DND-41 (cell line): ENCODE measurements around the gene RAB33A.

ENCODE experiments used
- ATAC-seq: fragments of 200-7000 bp; cut with Tn5 transposase; 3 replicates; pipeline ENCODE4 v1.9.1; 2021; ENCODE audit warnings: low read depth; ENCODE audit not compliant: insufficient read depth
- DNase-seq: peaks from one replicate; pipeline ENCODE4 v3.0.0-alpha.2; 2020
- H2AFZ ChIP-seq: 2 replicates; pipeline ENCODE4 v1.6.0; 2012; ENCODE audit warnings: low read depth, low read length
- H3K27ac ChIP-seq: 2 replicates; pipeline ENCODE4 v1.5.1; 2012; ENCODE audit warnings: low read length, inconsistent platforms
- H3K27me3 ChIP-seq: fragments of 200-600 bp; sonication (generic); 2 replicates; pipeline ENCODE4 v1.6.0; 2012; ENCODE audit warnings: low read length, mild to moderate bottlenecking, inconsistent platforms; ENCODE audit not compliant: insufficient read depth, poor library complexity
- H3K36me3 ChIP-seq: 2 replicates; pipeline ENCODE4 v1.5.1; 2012; ENCODE audit warnings: low read length, inconsistent platforms; ENCODE audit not compliant: insufficient read depth
- H3K4me1 ChIP-seq: 2 replicates; pipeline ENCODE4 v1.5.1; 2012; ENCODE audit warnings: mild to moderate bottlenecking, low read length; ENCODE audit not compliant: insufficient read depth
- H3K4me2 ChIP-seq: 2 replicates; pipeline ENCODE4 v1.6.0; 2012; ENCODE audit warnings: mild to moderate bottlenecking, moderate library complexity, low read length, inconsistent platforms; ENCODE audit not compliant: insufficient read depth
- H3K4me3 ChIP-seq, 2 experiments: fragments of 200-600 bp in 1 of 2; shearing (Covaris generic) in 1 of 2; 2 replicates each; pipeline ENCODE4 v1.5.1; 2012 to 2016; ENCODE audit warnings: inconsistent platforms in 2 of 2, low read length in 2 of 2, mild to moderate bottlenecking in 2 of 2, low read depth in 1 of 2, moderate library complexity in 1 of 2
- H3K79me2 ChIP-seq: 2 replicates; pipeline ENCODE4 v1.6.0; 2012; ENCODE audit warnings: low read length, inconsistent platforms; ENCODE audit not compliant: insufficient read depth
- H3K9ac ChIP-seq: 2 replicates; pipeline ENCODE4 v1.6.0; 2012; ENCODE audit warnings: low read depth, mild to moderate bottlenecking, inconsistent platforms, low read length, moderate library complexity
- H3K9me3 ChIP-seq: 2 replicates; pipeline ENCODE4 v1.5.1; 2012; ENCODE audit warnings: low read length, moderate library complexity, mild to moderate bottlenecking, inconsistent platforms; ENCODE audit not compliant: insufficient read depth, severe bottlenecking
- H4K20me1 ChIP-seq: 2 replicates; pipeline ENCODE4 v1.6.0; 2012; ENCODE audit warnings: low read length; ENCODE audit not compliant: insufficient read depth
- EZH2 ChIP-seq: IDR thresholded peaks from 3 replicates; pipeline ENCODE4 v1.6.1; 2012; ENCODE audit warnings: borderline replicate concordance, low read depth, mild to moderate bottlenecking, moderate library complexity, low read length, inconsistent platforms; ENCODE audit not compliant: severe bottlenecking
- TF ChIP-seq, protein P1 (sequence below): IDR thresholded peaks from 2 replicates; pipeline ENCODE4 v1.5.1; 2012; ENCODE audit warnings: borderline replicate concordance, low read length, moderate library complexity, mild to moderate bottlenecking; ENCODE audit not compliant: poor library complexity, severe bottlenecking; ENCODE audit errors: extremely low read depth

The RAB33A gene

DNA sequence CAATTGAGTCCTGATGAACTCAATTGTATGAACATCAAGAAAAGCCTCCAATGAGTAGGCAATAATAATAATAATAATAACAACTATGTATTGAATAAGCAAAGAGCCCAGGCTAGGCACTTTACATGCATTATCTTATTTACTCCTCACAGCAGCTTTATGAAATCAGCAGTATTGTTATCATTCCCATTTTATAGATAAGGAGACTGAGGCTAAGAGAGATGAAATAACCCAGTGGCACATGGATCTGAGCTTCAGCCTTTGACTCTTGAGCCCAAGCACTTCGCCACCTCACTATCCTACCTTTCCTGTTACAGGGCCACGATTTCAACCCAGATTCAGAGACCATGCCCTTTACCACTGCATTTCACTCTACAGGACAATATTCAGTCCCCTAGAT is 3.2 kb downstream of the RAB33A start:
- Histone ChIP-seq H3K79me2 (peaks cover 33% of the 10 kb centered on the region), H3K9me3 (no peaks in the 10 kb centered on the region), H3K4me2 (no peak overlapping the region), H3K4me1 (peaks cover 43% of the 10 kb centered on the region), H4K20me1 (no peaks in the 10 kb centered on the region), H3K27me3 (no peaks in the 10 kb centered on the region), H2AFZ (no peak overlapping the region), H3K9ac (no peak overlapping the region), H3K36me3 (no peaks in the 10 kb centered on the region; the same call in 1 of the 2 replicates), H3K27ac (no peak overlapping the region), H3K4me3 (no peak overlapping the region)
- ATAC-seq: no peak
- TF ChIP-seq, protein P1, sequence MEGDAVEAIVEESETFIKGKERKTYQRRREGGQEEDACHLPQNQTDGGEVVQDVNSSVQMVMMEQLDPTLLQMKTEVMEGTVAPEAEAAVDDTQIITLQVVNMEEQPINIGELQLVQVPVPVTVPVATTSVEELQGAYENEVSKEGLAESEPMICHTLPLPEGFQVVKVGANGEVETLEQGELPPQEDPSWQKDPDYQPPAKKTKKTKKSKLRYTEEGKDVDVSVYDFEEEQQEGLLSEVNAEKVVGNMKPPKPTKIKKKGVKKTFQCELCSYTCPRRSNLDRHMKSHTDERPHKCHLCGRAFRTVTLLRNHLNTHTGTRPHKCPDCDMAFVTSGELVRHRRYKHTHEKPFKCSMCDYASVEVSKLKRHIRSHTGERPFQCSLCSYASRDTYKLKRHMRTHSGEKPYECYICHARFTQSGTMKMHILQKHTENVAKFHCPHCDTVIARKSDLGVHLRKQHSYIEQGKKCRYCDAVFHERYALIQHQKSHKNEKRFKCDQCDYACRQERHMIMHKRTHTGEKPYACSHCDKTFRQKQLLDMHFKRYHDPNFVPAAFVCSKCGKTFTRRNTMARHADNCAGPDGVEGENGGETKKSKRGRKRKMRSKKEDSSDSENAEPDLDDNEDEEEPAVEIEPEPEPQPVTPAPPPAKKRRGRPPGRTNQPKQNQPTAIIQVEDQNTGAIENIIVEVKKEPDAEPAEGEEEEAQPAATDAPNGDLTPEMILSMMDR: no peak
- no peak for TF ChIP-seq EZH2
- DNase-seq: no peak

DNA sequence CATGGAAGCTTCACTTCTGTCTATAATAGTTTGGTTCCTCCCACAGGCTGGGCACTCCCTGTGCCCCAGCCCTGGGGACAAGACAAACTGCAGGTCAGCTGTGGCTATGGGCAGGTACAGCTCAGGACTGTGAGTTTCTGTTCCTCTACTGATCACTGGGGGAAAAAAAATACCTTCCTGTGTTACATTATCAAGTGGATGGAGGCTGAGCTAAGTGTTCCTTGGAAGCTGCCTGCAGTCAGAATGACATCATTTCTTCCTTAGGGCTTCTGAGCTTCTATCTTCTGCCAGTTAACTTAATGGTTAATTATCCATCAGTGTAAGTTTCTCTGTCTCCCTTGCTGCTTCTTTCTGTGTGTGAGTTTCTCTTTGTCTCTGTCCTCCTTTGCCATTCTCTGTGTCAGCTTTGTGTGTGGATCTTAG is 4.6 kb downstream of the RAB33A start:
- Histone ChIP-seq H3K36me3 (no peaks in the 10 kb centered on the region; the same call in 1 of the 2 replicates), H3K4me2 (no peak overlapping the region), H4K20me1 (no peaks in the 10 kb centered on the region), H3K9ac (no peak overlapping the region), H3K4me3 (no peak overlapping the region), H3K27me3 (no peaks in the 10 kb centered on the region), H3K79me2 (peaks cover 31% of the 10 kb centered on the region), H3K9me3 (no peaks in the 10 kb centered on the region), H3K4me1 (peaks cover 33% of the 10 kb centered on the region), H2AFZ (no peak overlapping the region), H3K27ac (no peak overlapping the region)
- ATAC-seq (no peak), DNase-seq (no peak)
- TF ChIP-seq EZH2: no peak
- TF ChIP-seq, protein P1: no peak

DNA sequence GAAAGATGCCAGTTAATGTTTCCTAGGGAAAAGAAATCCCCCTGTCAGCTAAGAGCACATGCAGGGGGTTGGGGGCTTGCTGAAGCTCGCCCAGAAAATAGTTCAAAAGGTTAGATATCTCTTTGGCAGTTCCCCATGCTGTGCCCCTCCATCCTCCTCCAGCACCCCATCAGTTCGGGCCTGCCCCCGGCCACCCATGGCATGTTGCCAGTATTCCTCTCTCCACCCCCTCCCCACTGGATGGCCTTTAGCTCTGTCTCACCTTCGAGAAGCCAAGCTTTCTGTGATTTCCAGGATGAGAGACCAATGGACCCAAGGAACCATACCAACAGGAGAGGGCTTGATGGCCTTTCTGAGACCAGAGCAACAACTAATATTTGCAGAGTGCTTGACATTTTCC is 5.2 kb downstream of the RAB33A start:
- no peak for ATAC-seq
- no peaks in the 10 kb centered on the region for H3K9me3 ChIP-seq
- DNase-seq: no peak
- H3K36me3 ChIP-seq: no peaks in the 10 kb centered on the region; the same call in 1 of the 2 replicates
- H3K4me2 ChIP-seq: no peak overlapping the region
- no peak overlapping the region for H2AFZ ChIP-seq
- no peak overlapping the region for H3K4me3 ChIP-seq
- TF ChIP-seq, protein P1: no peak
- TF ChIP-seq EZH2: no peak
- H3K27ac ChIP-seq: no peak overlapping the region
- H3K9ac ChIP-seq: no peak overlapping the region
- no peaks in the 10 kb centered on the region for H3K27me3 ChIP-seq
- peaks cover 32% of the 10 kb centered on the region for H3K4me1 ChIP-seq
- no peaks in the 10 kb centered on the region for H4K20me1 ChIP-seq
- peaks cover 25% of the 10 kb centered on the region for H3K79me2 ChIP-seq

DNA sequence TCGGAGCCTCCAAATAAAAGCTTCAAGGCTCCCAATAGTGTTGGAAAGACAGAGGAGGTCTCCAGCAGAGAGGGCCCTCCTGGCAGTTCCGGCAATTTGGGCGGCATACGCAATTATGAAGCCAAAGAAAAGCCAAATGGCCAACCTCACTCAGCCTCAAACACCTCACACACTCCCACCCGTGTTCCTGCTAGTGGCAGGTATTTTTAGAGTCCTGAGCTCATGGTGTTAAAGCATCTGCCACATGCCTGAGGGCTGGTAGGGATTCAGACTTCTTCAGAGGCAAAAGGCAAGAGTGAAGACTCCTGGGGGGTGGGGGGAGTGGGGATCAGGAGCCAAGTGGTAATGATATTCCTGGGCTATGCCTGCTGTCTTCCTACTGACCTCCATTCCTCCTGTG is 7.4 kb downstream of the RAB33A start:
- Histone ChIP-seq H3K4me3 (no peak overlapping the region), H3K4me1 (peaks cover 14% of the 10 kb centered on the region), H3K79me2 (peaks cover 7% of the 10 kb centered on the region), H3K9me3 (no peaks in the 10 kb centered on the region), H3K4me2 (no peak overlapping the region), H3K9ac (no peak overlapping the region), H3K36me3 (peaks cover 1% of the 10 kb centered on the region), H3K27ac (no peak overlapping the region), H2AFZ (no peak overlapping the region), H4K20me1 (no peaks in the 10 kb centered on the region), H3K27me3 (no peaks in the 10 kb centered on the region)
- no peak for DNase-seq
- ATAC-seq: no peak
- TF ChIP-seq, protein P1: no peak
- no peak for TF ChIP-seq EZH2
